Activated T-cell treated with anti-CD3 and anti-CD28 coated beads, Interleukin-2, amount 50 U/mL, for 48 hours (primary cell): ENCODE results near the gene ETF1.
"Not testable (repeated sequence)": the region's sequence is repeated elsewhere in the genome, so short reads cannot be mapped to it uniquely, and the experiment has no call there.

Source experiments
- DNase-seq, 2 experiments: peaks; one replicate each; pipeline ENCODE4 v3.0.0-alpha.2; 2020

The ETF1 gene

DNA sequence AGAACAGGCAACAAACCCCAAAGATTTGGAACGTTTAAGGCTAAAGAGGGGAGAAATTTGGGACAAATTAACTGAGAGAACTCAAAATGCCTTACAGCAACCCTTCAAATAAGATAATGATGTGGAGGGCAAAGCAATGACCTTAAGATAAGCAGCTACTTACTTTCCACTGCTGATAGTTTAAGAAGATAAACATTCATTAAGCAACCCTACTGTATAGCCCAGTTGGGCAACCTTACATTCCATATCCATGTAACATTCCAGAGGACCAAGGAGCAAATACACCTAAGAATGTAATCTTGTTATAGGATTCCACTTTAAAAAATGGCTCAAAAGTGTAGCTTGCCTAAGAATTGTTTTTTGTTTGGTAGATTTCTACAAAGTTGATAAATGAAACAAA, 14.8 kb downstream of the ETF1 start:
- DNase-seq: no peak

DNA sequence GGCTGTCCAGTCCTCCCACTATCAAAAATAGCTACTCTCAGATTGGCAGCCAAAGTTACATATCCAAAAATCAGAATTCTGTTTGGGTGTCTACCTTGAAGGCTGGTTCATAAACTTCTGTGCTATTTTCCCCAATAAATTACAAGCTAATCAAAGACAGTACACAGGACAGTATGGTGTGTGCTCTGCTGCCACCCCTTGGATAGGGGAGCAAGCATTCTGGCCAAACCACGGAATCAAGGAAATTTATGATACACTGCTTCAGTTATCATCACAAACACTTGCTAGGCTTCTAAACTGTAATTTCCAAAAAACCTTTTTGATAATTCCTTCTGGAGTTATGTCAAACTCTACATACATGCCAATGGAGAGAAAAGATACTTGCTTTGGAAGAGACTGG, 15.9 kb downstream of the ETF1 start:
- no peak for DNase-seq

DNA sequence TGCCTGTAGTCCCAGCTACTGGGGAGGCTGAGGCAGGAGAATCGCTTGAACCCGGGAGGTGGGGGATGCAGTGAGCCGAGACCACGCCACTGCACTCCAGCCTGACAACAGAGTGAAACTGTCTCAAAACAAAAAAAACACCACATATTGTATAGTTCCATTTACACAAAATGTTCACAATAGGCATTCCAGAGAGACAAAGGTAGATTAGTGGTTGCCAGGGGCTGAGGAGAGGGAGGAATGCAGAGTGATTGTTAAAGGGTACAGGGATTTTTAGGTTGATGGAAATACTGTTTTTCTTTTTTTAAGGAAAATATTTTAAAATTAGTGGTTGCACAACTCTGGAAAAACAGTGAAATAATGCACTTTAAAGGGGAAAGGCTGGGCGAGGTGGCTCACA, 19.6 kb downstream of the ETF1 start:
- DNase-seq: no peak

DNA sequence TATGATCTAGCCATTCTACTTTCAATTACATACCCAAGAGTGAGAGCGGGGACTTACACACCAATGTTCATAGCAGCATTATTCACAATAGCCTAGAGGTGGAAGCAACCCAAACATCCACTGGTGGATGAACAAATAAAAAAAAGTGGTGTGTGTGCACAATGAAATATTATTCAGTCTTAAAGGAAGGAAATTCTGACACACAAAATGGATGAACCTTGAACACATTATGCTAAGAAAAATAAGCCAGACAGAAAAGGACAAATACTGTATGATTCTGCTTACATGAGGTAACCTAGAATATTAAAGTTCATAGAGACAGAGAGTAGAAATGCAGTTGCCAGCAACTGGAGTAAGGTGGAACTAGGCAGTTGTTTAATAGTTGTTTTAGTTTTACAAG, 22.1 kb downstream of the ETF1 start:
- DNase-seq: no peak

DNA sequence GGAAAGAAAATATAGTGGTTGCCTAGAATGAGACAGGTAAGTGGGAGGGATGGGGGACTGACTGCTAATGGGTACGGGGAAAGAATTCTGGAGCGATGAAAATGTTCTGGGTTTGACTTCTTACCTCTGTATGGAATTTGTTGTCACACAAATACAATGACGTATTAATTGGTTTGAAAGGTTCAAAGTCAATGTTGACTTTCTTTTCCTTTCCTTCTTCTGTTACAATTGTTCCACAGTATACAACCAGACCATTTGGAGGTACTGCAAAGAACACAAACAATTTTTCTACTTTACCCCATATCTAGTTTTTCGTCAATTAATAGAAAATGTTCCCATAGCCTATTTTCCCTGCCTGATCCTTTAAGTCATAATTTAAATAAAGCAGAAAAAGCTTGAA, 25.6 kb downstream of the ETF1 start:
- DNase-seq: no peak

DNA sequence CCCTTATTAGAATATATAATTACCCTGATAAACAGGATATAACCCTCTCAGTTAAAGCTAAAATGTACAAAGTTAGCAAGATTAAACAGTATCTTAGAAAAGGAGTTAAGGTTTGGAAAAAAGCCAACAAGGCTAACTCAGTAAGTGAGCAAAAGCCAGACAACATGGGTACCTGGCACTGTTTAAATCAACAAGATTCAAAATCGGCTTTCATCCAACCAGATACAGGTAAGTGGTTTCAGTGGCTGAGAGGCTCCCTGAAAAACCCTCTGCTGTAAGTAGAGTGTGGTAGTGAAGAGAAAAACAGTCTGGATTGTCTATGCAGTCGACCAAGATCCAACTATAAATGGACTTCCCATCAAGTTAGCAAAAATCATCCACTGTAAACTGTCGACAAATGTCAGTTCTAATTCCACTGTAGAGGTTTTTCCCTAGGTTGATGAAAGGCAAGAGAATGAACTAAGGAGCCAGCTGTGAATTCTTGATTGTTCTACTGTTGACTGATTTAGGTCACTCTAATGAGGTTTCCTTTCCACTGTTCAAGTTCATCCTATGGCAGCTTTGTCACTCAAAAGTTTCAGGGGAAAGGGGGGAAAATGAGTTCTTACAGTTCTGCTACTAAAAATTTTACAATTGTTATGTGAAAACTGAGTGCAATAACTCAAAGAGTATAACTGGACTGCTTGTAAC, 27.3 kb downstream of the ETF1 start:
- DNase-seq: no peak

DNA sequence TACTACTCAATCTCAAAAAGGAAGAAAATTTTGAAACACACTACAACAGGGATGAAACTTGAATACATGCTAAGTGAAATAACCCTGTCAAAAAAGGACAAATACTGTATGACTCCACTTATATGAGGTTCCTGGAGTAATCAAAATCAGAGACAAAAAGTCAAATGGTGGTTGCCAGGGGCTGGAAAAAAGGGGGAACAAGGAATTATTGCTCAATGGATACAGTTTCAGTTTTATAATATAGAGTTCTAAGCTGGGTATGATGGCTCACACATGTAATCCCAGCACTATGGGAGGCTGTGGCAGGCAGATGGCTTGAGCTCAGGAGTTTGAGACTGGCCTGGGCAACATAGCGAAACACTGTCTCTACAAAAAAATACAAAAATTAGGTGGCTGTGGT, 29.0 kb downstream of the ETF1 start:
- no peak for DNase-seq

DNA sequence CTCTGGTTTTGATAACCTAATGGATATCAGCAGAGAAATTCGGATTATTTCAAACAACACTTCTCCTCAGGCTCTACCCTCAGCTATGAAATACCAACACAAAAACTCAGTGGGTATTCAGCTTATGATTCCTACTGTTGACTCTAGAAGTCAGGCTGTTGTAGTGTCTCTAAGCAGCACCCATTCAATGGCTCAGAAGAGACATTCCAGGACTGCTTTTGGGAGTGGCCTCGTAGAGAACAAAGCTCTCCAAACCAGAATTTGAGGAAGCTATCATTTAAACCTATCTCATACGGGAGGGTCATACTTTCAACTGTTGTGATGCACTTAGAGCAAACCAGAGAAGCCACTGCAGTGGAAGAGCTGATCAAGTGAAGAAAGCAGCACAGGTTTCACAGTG, 34.1 kb downstream of the ETF1 start:
- DNase-seq: no peak

DNA sequence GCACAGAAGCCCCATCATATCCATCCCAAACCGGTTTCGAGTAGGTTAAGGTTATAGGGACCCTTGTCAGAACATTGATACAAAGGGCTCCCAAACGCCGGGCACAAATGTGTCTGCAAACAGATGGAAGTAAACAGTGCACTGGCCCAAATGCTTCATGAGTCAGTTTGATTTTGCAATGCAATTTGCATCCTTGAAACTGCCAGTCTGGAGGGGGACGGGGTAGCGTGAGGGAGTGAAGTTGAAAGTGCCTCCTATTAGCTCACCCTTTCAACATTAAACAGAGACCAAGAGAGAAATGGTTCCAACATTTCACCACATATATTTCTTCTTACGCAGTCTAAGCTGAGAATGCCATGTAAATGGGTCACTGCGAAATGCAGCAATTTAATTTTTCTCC, 35.6 kb downstream of the ETF1 start:
- DNase-seq: not testable (repeated sequence)

DNA sequence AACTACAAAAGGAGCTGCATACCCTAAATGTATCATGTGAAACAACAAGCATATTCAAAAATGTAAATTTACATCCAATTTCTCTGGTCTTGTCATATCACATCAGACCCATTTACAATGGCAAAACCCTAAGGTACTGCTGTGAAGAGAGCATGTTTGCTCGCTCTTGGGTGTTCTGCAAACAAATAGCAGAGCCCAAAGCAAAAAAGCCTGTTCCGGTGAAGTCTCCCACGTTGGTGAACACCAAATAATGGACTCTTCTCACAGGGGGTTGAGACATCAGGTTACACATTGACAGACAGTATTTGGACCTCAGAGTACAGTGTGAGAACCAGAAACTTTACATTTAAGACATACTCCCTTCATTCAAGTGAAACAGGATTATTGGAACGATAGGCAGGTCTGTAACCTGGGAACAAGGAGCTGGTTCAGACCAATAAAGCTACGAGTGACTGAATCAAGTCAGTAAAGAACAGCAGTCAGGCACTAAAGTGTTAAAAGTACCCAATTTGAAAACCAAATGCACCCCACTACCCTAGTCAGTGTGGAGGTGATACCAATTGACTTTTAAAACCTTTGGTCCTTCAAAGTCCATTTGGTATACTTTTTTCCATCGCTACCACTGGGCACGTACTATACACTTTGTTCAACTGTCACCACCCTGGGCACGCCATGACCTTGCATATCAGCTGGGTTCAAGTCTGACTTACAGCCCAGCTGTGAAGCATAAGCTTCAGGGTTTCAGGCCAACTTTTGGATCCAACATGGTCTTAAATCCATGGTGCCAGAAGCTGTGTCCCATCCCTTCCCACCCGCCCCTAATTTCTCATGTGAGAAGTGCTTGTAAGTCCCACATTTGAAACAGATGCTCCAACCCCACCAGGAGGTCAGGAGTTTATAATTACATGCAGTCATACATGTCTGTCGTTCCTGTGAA, 36.4 kb downstream of the ETF1 start:
- DNase-seq: no peak

DNA sequence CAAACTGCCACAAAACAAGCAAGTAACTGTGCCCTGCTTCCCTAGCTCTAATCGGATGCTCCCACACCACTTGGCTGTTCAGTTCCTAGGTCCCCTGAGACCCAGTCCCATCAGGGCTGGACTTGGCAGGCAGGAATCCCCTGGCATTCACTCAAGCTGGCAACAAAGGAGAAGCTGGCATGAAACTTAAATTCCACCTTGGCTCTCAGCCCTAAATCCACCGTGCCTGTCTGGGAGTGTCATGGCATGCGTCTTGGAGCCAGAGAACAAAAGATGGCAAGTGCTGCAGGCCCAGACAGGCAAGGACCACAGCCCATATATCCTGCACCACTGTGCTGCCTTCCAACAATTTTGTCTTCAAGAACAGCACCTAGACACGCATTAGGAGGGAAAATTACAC, 38.2 kb downstream of the ETF1 start:
- DNase-seq: no peak

DNA sequence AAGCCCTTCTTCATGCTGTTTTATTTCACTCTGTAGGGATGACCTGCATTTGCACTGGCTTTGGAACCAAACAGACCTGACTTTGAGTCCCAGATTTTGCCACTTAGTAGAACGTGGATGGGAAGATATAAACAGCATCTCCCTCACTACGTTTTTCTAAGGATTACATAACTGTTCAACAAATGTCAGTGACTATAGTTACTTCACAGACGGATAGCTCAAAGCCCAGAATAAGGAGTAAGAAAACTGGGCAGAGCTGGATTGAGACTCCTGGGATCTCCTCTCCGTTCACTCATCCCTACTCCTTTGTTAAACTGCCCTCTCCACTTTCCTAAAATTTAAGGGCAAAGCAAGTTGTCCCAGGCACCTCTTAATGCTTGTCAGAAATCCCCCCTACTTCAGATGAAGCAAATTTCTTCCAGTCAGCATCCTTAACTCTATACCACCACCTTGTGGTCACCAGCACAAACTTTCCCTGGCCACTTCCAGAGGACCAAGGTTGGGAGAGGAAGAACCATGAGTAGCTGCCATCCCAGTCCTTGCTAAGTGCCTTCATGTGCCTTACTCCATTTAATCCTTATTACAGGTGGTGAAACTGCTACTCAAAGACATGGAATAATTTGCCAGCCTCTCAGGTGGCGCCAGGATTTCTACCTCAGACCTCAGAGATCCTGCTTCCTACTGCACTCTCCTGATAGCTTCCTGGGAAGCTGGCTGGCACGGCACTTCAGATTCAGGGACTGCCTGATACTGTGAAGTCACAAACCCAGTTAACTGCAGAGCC, 39.4 kb downstream of the ETF1 start:
- DNase-seq: peak in 1 of 2 experiments; percentile 39

DNA sequence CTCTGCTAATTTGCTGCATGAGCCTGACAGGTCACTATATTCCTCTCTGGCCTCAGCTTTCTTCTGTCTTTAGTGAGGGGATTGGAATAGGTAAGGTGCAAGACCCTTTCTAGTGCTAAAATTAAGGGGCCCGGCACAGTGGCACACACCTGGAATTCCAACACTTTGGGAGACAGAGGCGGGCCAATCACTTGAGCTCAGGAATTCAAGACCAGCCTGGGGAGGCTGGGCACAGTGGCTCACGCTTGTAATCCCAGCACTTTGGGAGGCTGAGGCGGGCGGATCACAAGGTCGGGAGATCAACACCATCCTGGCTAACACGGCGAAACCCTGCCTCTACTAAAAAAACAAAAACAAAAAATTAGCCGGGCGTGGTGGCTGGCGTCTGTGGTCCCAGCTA, 40.5 kb downstream of the ETF1 start:
- no peak for DNase-seq

DNA sequence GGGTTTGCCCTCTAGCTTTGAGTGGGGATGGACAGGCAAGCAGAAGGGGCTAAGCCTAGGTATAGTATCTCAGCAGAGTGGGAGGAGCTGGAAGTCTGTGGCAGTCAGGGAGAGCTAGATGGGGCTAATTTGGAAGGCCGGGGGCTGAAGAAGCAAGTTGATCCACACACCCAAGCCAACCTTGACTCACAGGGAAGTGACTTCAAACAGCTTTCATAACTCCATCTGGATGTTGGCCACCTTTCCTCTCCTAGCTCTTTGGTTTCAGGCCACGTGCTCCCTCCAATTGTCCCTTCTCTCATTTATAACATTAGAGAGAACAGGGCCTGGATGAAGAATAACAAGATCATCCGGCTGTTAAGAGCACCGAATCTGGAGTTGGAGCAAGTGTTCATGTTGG, 40.9 kb downstream of the ETF1 start:
- DNase-seq: no peak

DNA sequence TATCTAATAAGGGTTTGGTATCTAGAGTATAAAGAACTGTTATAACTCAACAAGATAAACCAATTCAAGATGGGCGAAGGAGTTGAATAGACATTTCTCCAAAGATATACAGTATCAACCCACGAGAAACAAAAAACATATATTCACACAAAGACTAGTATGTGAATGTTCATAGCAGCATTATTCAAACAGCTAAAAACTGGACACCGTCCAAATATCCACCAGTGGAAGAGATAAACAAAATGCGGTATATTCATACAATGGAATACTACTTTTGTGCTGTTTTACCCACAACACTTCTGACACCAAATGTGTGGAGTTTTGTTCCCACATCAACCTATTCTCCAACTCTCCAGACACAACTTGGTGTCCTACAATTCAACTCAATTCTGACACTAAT, 44.7 kb downstream of the ETF1 start:
- DNase-seq: no peak

DNA sequence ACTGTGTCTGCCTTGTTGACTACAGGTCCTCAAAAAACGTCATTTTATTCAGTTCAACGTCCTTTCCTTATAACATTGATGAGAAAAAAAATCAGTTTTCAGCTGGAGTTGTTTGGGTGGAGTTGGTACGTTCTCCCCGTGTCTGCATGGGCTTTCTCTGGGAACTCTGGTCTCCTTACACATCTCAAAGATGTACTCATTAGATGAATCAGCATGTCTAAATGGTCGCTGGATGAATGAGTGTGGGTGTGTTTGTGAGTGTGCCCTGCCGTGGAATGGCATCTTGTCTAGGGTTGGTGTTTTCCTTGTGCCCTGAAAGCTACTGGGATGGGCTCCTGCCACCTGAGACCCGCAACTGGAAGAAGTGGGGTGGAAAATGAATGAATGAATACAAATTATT, 47.7 kb downstream of the ETF1 start:
- DNase-seq: no peak

DNA sequence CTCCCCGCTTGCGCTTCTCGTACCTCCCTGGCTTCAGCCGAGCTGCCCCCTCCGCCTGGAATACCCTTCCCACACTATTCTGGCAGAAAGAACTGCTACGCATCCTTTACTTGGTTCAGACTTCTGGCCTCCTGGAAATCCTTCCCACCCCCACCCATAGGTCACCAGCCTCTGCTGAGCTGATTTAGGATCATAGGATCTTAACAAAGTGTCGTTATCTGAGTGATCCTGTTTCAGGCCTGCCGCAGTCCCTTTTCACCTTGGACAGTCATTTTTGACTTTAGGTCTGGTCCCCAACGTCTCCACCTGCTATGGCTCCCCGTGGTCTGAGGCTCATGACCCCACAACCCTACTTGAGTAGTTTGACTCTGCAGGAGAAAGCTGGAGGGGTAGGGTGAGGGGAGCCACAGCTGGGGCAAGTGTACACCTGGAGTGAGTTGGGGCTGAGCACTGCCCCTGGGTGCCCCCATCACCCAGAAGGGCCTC, 50.4 kb downstream of the ETF1 start:
- DNase-seq: peak in 1 of 2 experiments; percentile 32

DNA sequence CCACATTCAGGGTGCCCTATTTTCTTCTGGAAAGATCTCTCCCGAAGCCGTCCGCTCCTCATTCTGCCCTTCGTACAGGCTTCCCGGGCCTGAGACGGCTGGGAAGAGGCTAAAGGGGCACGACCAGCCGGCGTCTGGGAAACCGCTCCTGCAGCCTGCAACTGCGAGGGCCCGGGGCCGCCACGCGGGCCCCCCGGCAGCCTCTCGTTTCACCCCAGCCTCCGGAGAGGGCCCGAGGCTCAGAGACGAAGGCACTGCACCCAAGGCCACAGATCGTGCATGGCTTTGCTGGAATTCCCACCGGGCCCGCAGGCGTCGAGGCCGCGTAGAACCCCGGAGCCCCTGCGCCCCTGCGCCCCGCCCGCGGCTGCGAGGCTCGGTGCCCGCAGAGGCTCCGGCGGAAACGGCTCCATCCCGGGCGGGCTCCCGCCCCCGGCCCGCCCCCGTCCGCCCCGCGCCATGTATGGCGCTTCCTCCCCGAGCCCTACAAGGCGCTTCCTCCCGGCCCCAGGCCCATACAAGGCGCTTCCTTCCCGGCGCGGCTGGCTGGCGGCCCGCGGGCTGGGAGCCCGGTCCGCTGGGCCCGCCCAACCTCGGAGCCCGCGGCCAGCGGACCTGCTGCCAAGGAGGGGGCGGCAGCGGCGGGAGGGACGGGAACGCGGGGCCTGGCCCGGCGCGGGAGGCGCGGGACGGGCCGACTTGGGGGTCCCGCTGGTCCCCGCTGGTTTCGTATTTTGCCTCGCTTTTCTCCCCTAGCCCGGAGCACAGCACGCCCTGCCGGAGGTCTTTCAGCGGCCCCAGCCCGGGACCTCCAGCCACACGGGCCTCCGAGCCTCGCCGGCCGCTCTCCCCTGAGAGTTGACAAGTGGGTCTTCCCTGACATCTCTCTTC, 51.1 kb downstream of the ETF1 start:
- DNase-seq: peak; percentile 81 to 87

DNA sequence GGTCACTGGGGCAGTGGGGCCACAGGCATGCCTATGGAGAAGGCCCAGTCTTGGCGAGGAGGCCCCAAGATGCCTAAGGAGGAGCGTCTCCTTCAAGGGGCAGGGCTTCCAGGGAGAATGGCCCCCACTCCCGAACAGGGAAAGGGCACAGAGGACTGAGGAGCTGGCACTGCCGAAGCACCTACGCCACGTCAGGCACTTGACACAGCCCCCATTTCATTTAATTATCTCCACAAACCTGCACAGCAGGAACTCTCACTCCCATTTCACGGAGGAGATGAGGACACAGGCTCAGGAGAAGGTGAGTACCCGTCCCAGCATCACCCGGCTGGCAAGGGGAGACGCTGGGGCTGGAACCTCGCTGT, 51.8 kb downstream of the ETF1 start:
- DNase-seq: no peak

DNA sequence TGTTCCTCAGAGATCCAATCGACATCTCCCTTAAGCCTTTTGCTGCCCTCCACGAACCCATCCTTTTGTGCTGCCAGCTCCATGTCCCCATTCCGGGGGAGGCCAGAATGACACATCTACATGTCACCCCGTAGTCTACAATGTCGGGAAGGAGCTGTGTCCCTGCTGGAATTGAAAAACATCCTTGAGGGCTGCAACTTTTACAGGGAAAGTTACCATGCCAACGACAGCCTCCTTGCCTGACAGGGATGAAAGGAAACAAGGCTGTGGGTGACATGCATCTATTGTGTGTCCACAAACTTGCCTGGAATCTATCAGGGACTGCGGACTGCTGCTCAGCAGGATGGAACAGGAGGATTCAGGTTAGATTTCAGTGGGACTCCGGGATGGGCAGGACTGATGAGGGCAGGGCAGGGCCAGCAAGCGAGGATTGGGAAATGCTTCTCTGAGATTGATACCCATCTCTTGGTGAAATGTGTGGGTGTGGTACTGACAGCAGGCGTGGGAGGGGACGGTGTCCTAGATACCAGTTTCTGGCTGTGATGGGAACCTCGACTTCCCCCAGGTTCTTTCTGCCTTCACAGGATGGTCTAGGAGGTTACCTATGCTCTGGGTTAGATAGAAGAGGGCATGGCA, 52.3 kb downstream of the ETF1 start:
- DNase-seq: no peak

DNA sequence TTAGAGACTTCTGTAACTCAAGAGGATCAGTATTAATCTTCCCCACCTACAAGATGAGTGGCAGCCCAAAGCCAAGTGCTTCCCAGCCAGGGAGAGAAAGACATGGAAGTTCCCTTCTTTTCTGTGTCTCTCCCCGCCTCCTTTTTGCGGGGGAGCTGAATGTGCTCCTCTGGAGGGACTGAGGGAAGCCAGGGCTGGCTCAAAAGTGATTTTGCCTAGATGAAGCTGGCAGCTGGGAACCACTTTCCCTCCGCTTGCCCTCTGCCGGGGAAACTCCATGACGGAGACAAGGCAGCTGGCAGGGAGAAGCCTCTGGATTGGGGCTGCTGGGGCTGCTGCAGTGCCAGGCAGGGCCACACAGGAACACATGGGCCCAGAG, 53.4 kb downstream of the ETF1 start:
- DNase-seq: no peak

DNA sequence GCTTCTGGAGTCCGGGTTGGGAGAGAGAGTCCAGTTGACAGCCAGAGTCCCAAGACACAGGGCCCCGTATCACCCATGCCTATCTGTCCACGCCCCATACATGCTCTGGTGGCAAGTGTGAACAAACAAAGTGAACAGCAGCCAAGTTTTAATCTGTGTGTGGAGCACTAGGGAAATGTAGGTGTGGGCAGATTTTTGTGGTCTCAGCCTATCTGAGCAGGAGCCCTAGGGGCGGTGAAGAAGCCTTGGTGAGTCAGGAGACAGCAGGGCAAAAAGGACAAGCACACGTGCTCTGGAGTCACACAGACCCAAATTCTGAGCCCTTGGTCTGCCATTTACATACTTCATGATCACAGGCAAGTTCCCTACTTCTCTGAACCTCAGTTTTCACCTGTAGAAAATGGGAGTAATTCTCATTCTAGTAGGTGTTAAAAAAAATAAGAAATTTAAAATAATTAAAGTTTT, 54.5 kb downstream of the ETF1 start:
- no peak for DNase-seq
